Measurements from ENCODE around the gene PPIF.
A peak's percentile ranks its signal among the peaks of the same experiment; 100 is the strongest.

Gene PPIF

GRCh38 chr10:79375321-79376077 lies 28.2 kb downstream of the PPIF start:
- no peak overlapping the region for H3K4me3 ChIP-seq (ENCODE audit: low read length)
- H3K9ac ChIP-seq (ENCODE audit: low read length) = no peak overlapping the region
- no peaks in the 10 kb centered on the region for H3K36me3 ChIP-seq (ENCODE audit: control insufficient read depth, insufficient read depth, low read length)
- no peaks in the 10 kb centered on the region for H3K27me3 ChIP-seq (ENCODE audit: control insufficient read depth, insufficient read depth, low read length)
- H3K4me1 ChIP-seq (ENCODE audit: control insufficient read depth, insufficient read depth, low read length) = peaks cover 24% of the 10 kb centered on the region
- no peaks in the 10 kb centered on the region for H3K9me3 ChIP-seq (ENCODE audit: control insufficient read depth, low read length)

- H3K9me3 ChIP-seq (ENCODE audit: control insufficient read depth, low read length) = no peaks in the 10 kb centered on the region
- H3K27me3 ChIP-seq (ENCODE audit: control insufficient read depth, insufficient read depth, low read length) = no peaks in the 10 kb centered on the region
- H3K36me3 ChIP-seq (ENCODE audit: control insufficient read depth, insufficient read depth, low read length) = no peaks in the 10 kb centered on the region
- H3K9ac ChIP-seq (ENCODE audit: low read length) = no peak overlapping the region
- no peak overlapping the region for H3K4me3 ChIP-seq (ENCODE audit: low read length)
- H3K4me1 ChIP-seq (ENCODE audit: control insufficient read depth, insufficient read depth, low read length) = peaks cover 30% of the 10 kb centered on the region
These were observed 28.9 kb downstream of the PPIF start for GRCh38 chr10:79376078-79376628.

GRCh38 chr10:79376751-79377556 lies 29.7 kb downstream of the PPIF start:
- Histone ChIP-seq H3K27me3 (ENCODE audit: control insufficient read depth, insufficient read depth, low read length) (no peaks in the 10 kb centered on the region), H3K4me1 (ENCODE audit: control insufficient read depth, insufficient read depth, low read length) (peaks cover 34% of the 10 kb centered on the region), H3K36me3 (ENCODE audit: control insufficient read depth, insufficient read depth, low read length) (no peaks in the 10 kb centered on the region), H3K9me3 (ENCODE audit: control insufficient read depth, low read length) (no peaks in the 10 kb centered on the region), H3K4me3 (ENCODE audit: low read length) (no peak overlapping the region), H3K9ac (ENCODE audit: low read length) (no peak overlapping the region)

- peaks cover 39% of the 10 kb centered on the region for H3K4me1 ChIP-seq (ENCODE audit: control insufficient read depth, insufficient read depth, low read length)
These were observed 30.5 kb downstream of the PPIF start for GRCh38 chr10:79377557-79378382.

GRCh38 chr10:79378383-79378646 lies 31.0 kb downstream of the PPIF start:
- no peak overlapping the region for H3K9ac ChIP-seq (ENCODE audit: low read length)
- no peaks in the 10 kb centered on the region for H3K36me3 ChIP-seq (ENCODE audit: control insufficient read depth, insufficient read depth, low read length)
- H3K4me3 ChIP-seq (ENCODE audit: low read length) = no peak overlapping the region
- no peaks in the 10 kb centered on the region for H3K9me3 ChIP-seq (ENCODE audit: control insufficient read depth, low read length)
- no peaks in the 10 kb centered on the region for H3K27me3 ChIP-seq (ENCODE audit: control insufficient read depth, insufficient read depth, low read length)
- H3K4me1 ChIP-seq (ENCODE audit: control insufficient read depth, insufficient read depth, low read length) = peaks cover 39% of the 10 kb centered on the region

More at GRCh38 chr10:79377557-79378382, 30.5 kb downstream of the PPIF start:
- no peak overlapping the region for H3K9ac ChIP-seq (ENCODE audit: low read length)
- no peak overlapping the region for H3K4me3 ChIP-seq (ENCODE audit: low read length)
- no peaks in the 10 kb centered on the region for H3K36me3 ChIP-seq (ENCODE audit: control insufficient read depth, insufficient read depth, low read length)
- no peaks in the 10 kb centered on the region for H3K27me3 ChIP-seq (ENCODE audit: control insufficient read depth, insufficient read depth, low read length)
- H3K9me3 ChIP-seq (ENCODE audit: control insufficient read depth, low read length) = no peaks in the 10 kb centered on the region

- no peak overlapping the region for H3K4me3 ChIP-seq (ENCODE audit: low read length)
- no peaks in the 10 kb centered on the region for H3K27me3 ChIP-seq (ENCODE audit: control insufficient read depth, insufficient read depth, low read length)
- no peaks in the 10 kb centered on the region for H3K9me3 ChIP-seq (ENCODE audit: control insufficient read depth, low read length)
- H3K36me3 ChIP-seq (ENCODE audit: control insufficient read depth, insufficient read depth, low read length) = no peaks in the 10 kb centered on the region
- H3K9ac ChIP-seq (ENCODE audit: low read length) = no peak overlapping the region
- peaks cover 39% of the 10 kb centered on the region for H3K4me1 ChIP-seq (ENCODE audit: control insufficient read depth, insufficient read depth, low read length)
These were observed 31.6 kb downstream of the PPIF start for GRCh38 chr10:79378647-79379511.

GRCh38 chr10:79379512-79380124 lies 32.3 kb downstream of the PPIF start:
- H3K9me3 ChIP-seq (ENCODE audit: control insufficient read depth, low read length) = no peaks in the 10 kb centered on the region
- H3K4me3 ChIP-seq (ENCODE audit: low read length) = no peak overlapping the region
- H3K36me3 ChIP-seq (ENCODE audit: control insufficient read depth, insufficient read depth, low read length) = no peaks in the 10 kb centered on the region
- peak overlapping the region; percentile 4 for H3K9ac ChIP-seq (ENCODE audit: low read length)
- peaks cover 35% of the 10 kb centered on the region for H3K4me1 ChIP-seq (ENCODE audit: control insufficient read depth, insufficient read depth, low read length)
- no peaks in the 10 kb centered on the region for H3K27me3 ChIP-seq (ENCODE audit: control insufficient read depth, insufficient read depth, low read length)

- Histone ChIP-seq H3K4me1 (ENCODE audit: control insufficient read depth, insufficient read depth, low read length) (peaks cover 28% of the 10 kb centered on the region), H3K36me3 (ENCODE audit: control insufficient read depth, insufficient read depth, low read length) (no peaks in the 10 kb centered on the region), H3K27me3 (ENCODE audit: control insufficient read depth, insufficient read depth, low read length) (no peaks in the 10 kb centered on the region), H3K9ac (ENCODE audit: low read length) (peak overlapping the region; percentile 24), H3K4me3 (ENCODE audit: low read length) (no peak overlapping the region), H3K9me3 (ENCODE audit: control insufficient read depth, low read length) (no peaks in the 10 kb centered on the region)
These were observed 33.1 kb downstream of the PPIF start for GRCh38 chr10:79380125-79380945.

GRCh38 chr10:79380946-79381721 lies 33.9 kb downstream of the PPIF start:
- no peaks in the 10 kb centered on the region for H3K9me3 ChIP-seq (ENCODE audit: control insufficient read depth, low read length)
- no peak overlapping the region for H3K4me3 ChIP-seq (ENCODE audit: low read length)
- peak overlapping the region; percentile 24 for H3K9ac ChIP-seq (ENCODE audit: low read length)
- H3K4me1 ChIP-seq (ENCODE audit: control insufficient read depth, insufficient read depth, low read length) = peaks cover 24% of the 10 kb centered on the region
- no peaks in the 10 kb centered on the region for H3K27me3 ChIP-seq (ENCODE audit: control insufficient read depth, insufficient read depth, low read length)
- no peaks in the 10 kb centered on the region for H3K36me3 ChIP-seq (ENCODE audit: control insufficient read depth, insufficient read depth, low read length)

GRCh38 chr10:79381804-79382221 lies 34.5 kb downstream of the PPIF start:
- H3K4me3 ChIP-seq (ENCODE audit: low read length) = no peak overlapping the region
- H3K9ac ChIP-seq (ENCODE audit: low read length) = no peak overlapping the region
- no peaks in the 10 kb centered on the region for H3K9me3 ChIP-seq (ENCODE audit: control insufficient read depth, low read length)
- no peaks in the 10 kb centered on the region for H3K36me3 ChIP-seq (ENCODE audit: control insufficient read depth, insufficient read depth, low read length)
- no peaks in the 10 kb centered on the region for H3K27me3 ChIP-seq (ENCODE audit: control insufficient read depth, insufficient read depth, low read length)
- H3K4me1 ChIP-seq (ENCODE audit: control insufficient read depth, insufficient read depth, low read length) = peaks cover 24% of the 10 kb centered on the region

Measured in mucosa of stomach (tissue), 1 donor.